ENCODE results near the gene ITGB3BP. TPM values are rescaled to one million over a fixed set of nuclear protein-coding genes. Genes with fewer than 3 reads are reported as not detected.

The ITGB3BP gene
- polyA plus RNA-seq, 2 of the 4 experiments (the other 2 are of a cell fraction): 31.6 to 45.8 TPM

DNA sequence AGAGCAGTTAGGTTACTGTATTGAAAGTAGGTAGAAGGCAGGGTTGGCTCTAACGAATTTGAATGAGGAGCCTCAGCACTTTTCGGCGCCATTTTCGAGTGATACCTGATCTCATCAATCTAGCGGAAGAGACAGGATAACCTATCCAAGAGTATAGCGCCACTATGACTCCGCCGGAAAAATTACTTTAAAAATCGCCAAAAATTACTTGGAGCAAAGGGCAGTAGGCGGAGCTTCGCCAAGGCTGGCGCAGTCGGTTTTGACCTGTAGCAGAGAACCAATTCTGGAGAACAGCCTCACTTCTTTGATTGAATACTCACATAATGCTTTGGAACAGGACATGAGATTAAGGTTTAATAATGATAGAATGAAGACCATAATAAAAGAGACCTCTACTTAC lies 25.9 kb upstream of the ITGB3BP start:
- CTCF ChIA-PET: interaction anchor here (1.2 to 1.7 kb wide), 2 partner anchors 9 to 10 kb away, joined by 4 to 8 read pairs; no protein-coding TSS in a partner anchor
- H3K4me3 ChIP-seq: no peak overlapping the region
- no peak for DNase-seq (ENCODE audit: low read depth in 1 of 2, low spot score in 1 of 2)
- 92% methylated on average over 13 of the region's 13 CpGs for WGBS (ENCODE audit: missing lambda C conversion rate)
- ATAC-seq: no peak
- H3K9me3 ChIP-seq: no peaks in the 10 kb centered on the region
- FAIRE-seq: no peak
- H3K27ac ChIP-seq: no peak overlapping the region
- H3K4me1 ChIP-seq: no peaks in the 10 kb centered on the region
- POLR2A ChIA-PET: no interaction called here
- TF ChIP-seq CHD2 (IDR thresholded peaks at IDR 0.05; ENCODE audit: low read length, partially characterized antibody) (no peak), E2F6 (IDR thresholded peaks at IDR 0.05; ENCODE audit: borderline replicate concordance, low read depth) (no peak), ZSCAN20 (CRISPR knock-in tag; IDR thresholded peaks at IDR 0.05) (no peak), GATA3 (IDR thresholded peaks at IDR 0.05; ENCODE audit: borderline replicate concordance) (no peak), RARB (CRISPR knock-in tag; IDR thresholded peaks at IDR 0.05) (no peak), TFCP2L1 (CRISPR knock-in tag; IDR thresholded peaks at IDR 0.05) (no peak), HOXA7 (CRISPR knock-in tag; IDR thresholded peaks at IDR 0.05) (no peak), NFE2L2 (conservative IDR thresholded peaks at IDR 0.05; ENCODE audit: low read length) (no peak), FOSB (CRISPR knock-in tag; IDR thresholded peaks at IDR 0.05) (no peak), JUN (IDR thresholded peaks at IDR 0.05) (no peak), CBX8 (IDR thresholded peaks at IDR 0.05) (no peak), KDM1A (IDR thresholded peaks at IDR 0.05; ENCODE audit: low read depth) (no peak), BCL3 (IDR thresholded peaks at IDR 0.05) (no peak), FOSL2 (IDR thresholded peaks at IDR 0.05) (no peak), FOSL2 (CRISPR knock-in tag; IDR thresholded peaks at IDR 0.05) (no peak), ESRRA (IDR thresholded peaks at IDR 0.05; ENCODE audit: borderline replicate concordance, low read length) (no peak), SREBF2 (IDR thresholded peaks at IDR 0.05) (no peak)
- TF ChIP-seq, protein P1, sequence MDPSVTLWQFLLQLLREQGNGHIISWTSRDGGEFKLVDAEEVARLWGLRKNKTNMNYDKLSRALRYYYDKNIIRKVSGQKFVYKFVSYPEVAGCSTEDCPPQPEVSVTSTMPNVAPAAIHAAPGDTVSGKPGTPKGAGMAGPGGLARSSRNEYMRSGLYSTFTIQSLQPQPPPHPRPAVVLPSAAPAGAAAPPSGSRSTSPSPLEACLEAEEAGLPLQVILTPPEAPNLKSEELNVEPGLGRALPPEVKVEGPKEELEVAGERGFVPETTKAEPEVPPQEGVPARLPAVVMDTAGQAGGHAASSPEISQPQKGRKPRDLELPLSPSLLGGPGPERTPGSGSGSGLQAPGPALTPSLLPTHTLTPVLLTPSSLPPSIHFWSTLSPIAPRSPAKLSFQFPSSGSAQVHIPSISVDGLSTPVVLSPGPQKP (IDR thresholded peaks at IDR 0.05; ENCODE audit: low read depth, low read length): no peak
- TF ChIP-seq, protein P2, sequence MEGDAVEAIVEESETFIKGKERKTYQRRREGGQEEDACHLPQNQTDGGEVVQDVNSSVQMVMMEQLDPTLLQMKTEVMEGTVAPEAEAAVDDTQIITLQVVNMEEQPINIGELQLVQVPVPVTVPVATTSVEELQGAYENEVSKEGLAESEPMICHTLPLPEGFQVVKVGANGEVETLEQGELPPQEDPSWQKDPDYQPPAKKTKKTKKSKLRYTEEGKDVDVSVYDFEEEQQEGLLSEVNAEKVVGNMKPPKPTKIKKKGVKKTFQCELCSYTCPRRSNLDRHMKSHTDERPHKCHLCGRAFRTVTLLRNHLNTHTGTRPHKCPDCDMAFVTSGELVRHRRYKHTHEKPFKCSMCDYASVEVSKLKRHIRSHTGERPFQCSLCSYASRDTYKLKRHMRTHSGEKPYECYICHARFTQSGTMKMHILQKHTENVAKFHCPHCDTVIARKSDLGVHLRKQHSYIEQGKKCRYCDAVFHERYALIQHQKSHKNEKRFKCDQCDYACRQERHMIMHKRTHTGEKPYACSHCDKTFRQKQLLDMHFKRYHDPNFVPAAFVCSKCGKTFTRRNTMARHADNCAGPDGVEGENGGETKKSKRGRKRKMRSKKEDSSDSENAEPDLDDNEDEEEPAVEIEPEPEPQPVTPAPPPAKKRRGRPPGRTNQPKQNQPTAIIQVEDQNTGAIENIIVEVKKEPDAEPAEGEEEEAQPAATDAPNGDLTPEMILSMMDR (IDR thresholded peaks at IDR 0.05): no peak
- no peak overlapping the region for H3K4me2 ChIP-seq

- Histone ChIP-seq H3K4me2 (no peak overlapping the region), H3K4me1 (no peaks in the 10 kb centered on the region), H3K4me3 (no peak overlapping the region), H3K9me3 (no peaks in the 10 kb centered on the region), H3K27ac (no peak overlapping the region)
- no peak for DNase-seq (ENCODE audit: low read depth in 1 of 2, low spot score in 1 of 2)
- CTCF ChIA-PET: interaction anchor here (1.2 to 1.7 kb wide), 2 partner anchors 9 to 10 kb away, joined by 4 to 8 read pairs; no protein-coding TSS in a partner anchor
- POLR2A ChIA-PET: no interaction called here
- TF ChIP-seq HDAC2 (IDR thresholded peaks at IDR 0.05) (no peak), BHLHE40 (IDR thresholded peaks at IDR 0.05; ENCODE audit: low read depth, low read length) (no peak), FOSB (CRISPR knock-in tag; IDR thresholded peaks at IDR 0.05) (no peak), CBX2 (IDR thresholded peaks at IDR 0.05; ENCODE audit: borderline replicate concordance, low read depth) (no peak), JUNB (IDR thresholded peaks at IDR 0.05) (no peak), ZC3H11A (IDR thresholded peaks at IDR 0.05) (no peak), ZSCAN20 (CRISPR knock-in tag; IDR thresholded peaks at IDR 0.05) (no peak), CEBPB (IDR thresholded peaks at IDR 0.05) (no peak)
- FAIRE-seq: no peak
- WGBS (ENCODE audit: missing lambda C conversion rate): 60% methylated on average over 2 of the region's 2 CpGs
- ATAC-seq: no peak
Measured at GRCh38 chr1:63548303-63548702, 25.3 kb upstream of the ITGB3BP start.
